HCT116 (cell line): ENCODE data around the gene ENTPD8.

ENCODE experiments used
- CEBPB ChIP-seq: IDR thresholded peaks from 2 replicates; pipeline ENCODE4 v1.6.1; 2012; ENCODE audit warnings: low read depth
- CTCF ChIP-seq, 3 experiments: fragments of 200-600 bp in 1 of 3; sonication (generic) in 1 of 3; IDR thresholded peaks in 2 of 3; conservative IDR thresholded peaks in 1 of 3; 2 replicates each; pipeline ENCODE4 v1.5.1; 2012 to 2017; ENCODE audit warnings: low read depth in 2 of 3, low read length in 2 of 3, antibody characterized with exemption in 1 of 3, borderline replicate concordance in 1 of 3, control low read depth in 1 of 3, mild to moderate bottlenecking in 1 of 3, mixed read lengths in 1 of 3, mixed run types in 1 of 3, moderate library complexity in 1 of 3; ENCODE audit not compliant: insufficient read depth in 1 of 3
- ELF1 ChIP-seq: IDR thresholded peaks from 2 replicates; pipeline ENCODE4 v1.6.1; 2012; ENCODE audit warnings: low read depth, borderline replicate concordance
- EZH2 ChIP-seq: fragments of 200-600 bp; sonication (generic); IDR thresholded peaks from 2 replicates; pipeline ENCODE4 v1.6.1; 2017; ENCODE audit warnings: antibody characterized with exemption, mixed run types
- EZH2phosphoT487 ChIP-seq: fragments of 200-600 bp; IDR thresholded peaks from 2 replicates; pipeline ENCODE4 v1.6.1; 2018; ENCODE audit warnings: antibody characterized with exemption, borderline replicate concordance
- POLR2A ChIP-seq: IDR thresholded peaks from 2 replicates; pipeline ENCODE4 v1.7.0; 2011; ENCODE audit warnings: borderline replicate concordance; ENCODE audit not compliant: insufficient read depth, insufficient read length; ENCODE audit errors: extremely low read depth
- POLR2AphosphoS5 ChIP-seq: IDR thresholded peaks from 2 replicates; pipeline ENCODE4 v1.6.1; 2011; ENCODE audit warnings: mild to moderate bottlenecking, low read depth, low read length, moderate library complexity
- RAD21 ChIP-seq: IDR thresholded peaks from 2 replicates; pipeline ENCODE4 v1.6.1; 2012; ENCODE audit warnings: low read depth, mild to moderate bottlenecking
- REST ChIP-seq: IDR thresholded peaks from 2 replicates; pipeline ENCODE4 v1.6.1; 2012; ENCODE audit warnings: low read depth
- SIN3A ChIP-seq: IDR thresholded peaks from 2 replicates; pipeline ENCODE4 v1.6.1; 2012; ENCODE audit warnings: low read depth
- SP1 ChIP-seq: IDR thresholded peaks from 2 replicates; pipeline ENCODE4 v1.6.1; 2012; ENCODE audit warnings: low read depth
- YY1 ChIP-seq: IDR thresholded peaks from 2 replicates; pipeline ENCODE4 v1.6.1; 2011; ENCODE audit warnings: low read length, low read depth, moderate library complexity, mild to moderate bottlenecking; ENCODE audit not compliant: insufficient replicate concordance; ENCODE audit errors: extremely low read depth

GRCh38 chr9:137396634-137397367, 44.4 kb downstream of the ENTPD8 start:
- TF ChIP-seq POLR2AphosphoS5 (no peak), REST (no peak), CEBPB (no peak), EZH2 (no peak), EZH2phosphoT487 (no peak), POLR2A (no peak), SIN3A (no peak), CTCF (IDR thresholded peaks at IDR 0.05 in 2 of 3, conservative IDR thresholded peaks at IDR 0.05 in 1 of 3; ENCODE audit: borderline replicate concordance in 1 of 3, insufficient read depth in 1 of 3, low read depth in 2 of 3, low read length in 2 of 3) (no peak), RAD21 (no peak), SP1 (no peak), YY1 (no peak), ELF1 (no peak)
